K562 (cell line): ENCODE data around the gene NUP50. TPM values are rescaled to one million over a fixed set of nuclear protein-coding genes. Genes with fewer than 3 reads are reported as not detected.
A peak's percentile ranks its signal among the peaks of the same experiment; 100 is the strongest.

Source experiments
- ATAC-seq: fragments of 200-7000 bp; cut with Tn5 transposase; 3 replicates; pipeline ENCODE4 v1.9.1; 2020; ENCODE audit warnings: moderate library complexity
- BruUV-seq: library from RNA; stranded (reverse); fragments of 400-500 nt; replicated peaks from 2 replicates; lab custom pipeline; 2021; lab: Mats Ljungman, UMichigan
- CTCF ChIA-PET: fragments of 300-600 bp; formaldehyde crosslinking; extraction: SDS; loops from one replicate; lab custom pipeline; 2021; ENCODE audit warnings: low intra/inter-chr PET ratio; lab: Yijun Ruan, JAX
- POLR2A ChIA-PET: fragments of 300-600, 350-650 bp; sonication (Branson Sonifier 250); formaldehyde crosslinking; extraction: SDS; loops from one replicate; lab custom pipeline; 2021; ENCODE audit warnings: antibody characterized with exemption, inconsistent platforms; lab: Yijun Ruan, JAX
- DNase-seq, 4 experiments: peaks; one replicate each; pipeline versions ENCODE4 v3.0.0 to v3.0.0-alpha.2; 2011 to 2018; ENCODE audit warnings: low spot score in 3 of 4, mixed read lengths in 3 of 4; ENCODE audit errors: extremely low read depth in 1 of 4
- FAIRE-seq: peaks from 2 replicates; lab custom pipeline; 2011; peaks lifted over from hg19 to GRCh38; lab: Jason Lieb, UNC
- H2AFZ ChIP-seq: 2 replicates; pipeline ENCODE4 v1.6.0; 2011; ENCODE audit warnings: low read depth, low read length, control low read depth, inconsistent platforms
- H3K27ac ChIP-seq: fragments of 200-600 bp; 3 replicates; pipeline ENCODE4 v1.8.0; 2011; ENCODE audit warnings: low read depth, mild to moderate bottlenecking, control low read depth, inconsistent platforms, low read length, moderate library complexity, mixed read lengths; ENCODE audit errors: extremely low read depth
- H3K27me3 ChIP-seq, 2 experiments: fragments of 300-600 bp in 1 of 2; 2 replicates in 1 of 2; 3 replicates in 1 of 2; pipeline versions ENCODE4 v1.6.0 to v1.8.0; 2011; ENCODE audit warnings: inconsistent platforms in 2 of 2, low read length in 2 of 2, mild to moderate bottlenecking in 1 of 2, mixed read lengths in 1 of 2, moderate library complexity in 1 of 2; ENCODE audit not compliant: control insufficient read depth in 2 of 2, insufficient read depth in 2 of 2
- H3K36me3 ChIP-seq: fragments of 300-600 bp; 3 replicates; pipeline ENCODE4 v1.8.0; 2011; ENCODE audit warnings: mild to moderate bottlenecking, low read length, inconsistent platforms; ENCODE audit not compliant: control insufficient read depth, insufficient read depth
- H3K4me1 ChIP-seq, 2 experiments: fragments of 200-600 bp in 1 of 2; replicated peaks in 1 of 2; 2 replicates in 1 of 2; 3 replicates in 1 of 2; pipeline versions ENCODE4 v1.5.1 to v1.8.0; 2011; ENCODE audit warnings: inconsistent platforms in 2 of 2, low read length in 2 of 2, mild to moderate bottlenecking in 1 of 2, mixed read lengths in 1 of 2, moderate library complexity in 1 of 2; ENCODE audit not compliant: control insufficient read depth in 2 of 2, insufficient read depth in 2 of 2
- H3K4me2 ChIP-seq: 2 replicates; pipeline ENCODE4 v1.6.1; 2011; ENCODE audit warnings: low read length, control low read depth, inconsistent platforms, mixed read lengths; ENCODE audit not compliant: insufficient read depth
- H3K4me3 ChIP-seq: fragments of 200-600 bp; sonication (generic), shearing (Covaris generic); 2 replicates; pipeline ENCODE4 v1.5.1; 2016; ENCODE audit warnings: control low read depth, inconsistent platforms
- H3K79me2 ChIP-seq: fragments of 200-600 bp; 3 replicates; pipeline ENCODE4 v1.8.0; 2011; ENCODE audit warnings: low read length, inconsistent platforms; ENCODE audit not compliant: control insufficient read depth, insufficient read depth
- H3K9ac ChIP-seq, 2 experiments: 2 replicates each; pipeline versions ENCODE4 v1.6.0 to v1.6.1; 2011; ENCODE audit warnings: low read depth in 2 of 2, low read length in 2 of 2, control low read depth in 1 of 2, inconsistent platforms in 1 of 2, mild to moderate bottlenecking in 1 of 2, mixed read lengths in 1 of 2; ENCODE audit not compliant: insufficient read depth in 1 of 2
- H3K9me1 ChIP-seq: one replicate; pipeline ENCODE4 v1.6.0; 2011; ENCODE audit warnings: inconsistent platforms, mild to moderate bottlenecking, low read length, moderate library complexity; ENCODE audit not compliant: control insufficient read depth, insufficient read depth
- H3K9me3 ChIP-seq: replicated peaks from 2 replicates; pipeline ENCODE4 v1.5.1; 2011; ENCODE audit warnings: low read depth, low read length, inconsistent platforms; ENCODE audit not compliant: control insufficient read depth, insufficient read depth
- H4K20me1 ChIP-seq: replicated peaks from 2 replicates; pipeline ENCODE4 v1.6.1; 2011; ENCODE audit warnings: low read length, inconsistent platforms, mixed read lengths; ENCODE audit not compliant: control insufficient read depth, insufficient read depth
- ATF2 ChIP-seq: sonication (generic); formaldehyde crosslinking; IDR thresholded peaks from 2 replicates; pipeline ENCODE4 v1.8.1; 2022; ENCODE audit warnings: missing genetic modification reagents
- BDP1 ChIP-seq: IDR thresholded peaks from 3 replicates; pipeline ENCODE4 v1.6.1; 2011; ENCODE audit not compliant: insufficient read length, insufficient read depth
- CCAR2 ChIP-seq: fragments of 200-400 bp; formaldehyde crosslinking; IDR thresholded peaks from 2 replicates; pipeline ENCODE4 v1.6.1; 2017; ENCODE audit warnings: mild to moderate bottlenecking, low read depth, low read length
- FOXK1 ChIP-seq: sonication (generic); formaldehyde crosslinking; IDR thresholded peaks from 2 replicates; pipeline ENCODE4 v1.8.0; 2022; ENCODE audit warnings: missing genetic modification reagents, mild to moderate bottlenecking, borderline replicate concordance
- GABPA ChIP-seq: fragments of 200-800 bp; sonication (Bioruptor generic); conservative IDR thresholded peaks from 2 replicates; pipeline ENCODE4 v1.6.1; 2016; ENCODE audit warnings: low read depth, missing genetic modification characterization, missing compliant biosample characterization
- ILK ChIP-seq: fragments of 450-650 bp; IDR thresholded peaks from 2 replicates; pipeline ENCODE4 v1.6.1; 2016; ENCODE audit warnings: missing genetic modification characterization, low read depth, mild to moderate bottlenecking, missing compliant biosample characterization, moderate library complexity, borderline replicate concordance
- KDM5B ChIP-seq: fragments of 200-600 bp; sonication (generic); IDR thresholded peaks from 2 replicates; pipeline ENCODE4 v1.6.1; 2012; ENCODE audit warnings: low read depth, mild to moderate bottlenecking, moderate library complexity, low read length, control low read depth, inconsistent platforms; ENCODE audit not compliant: insufficient replicate concordance
- NFATC3 ChIP-seq: fragments of 450-650 bp; IDR thresholded peaks from 2 replicates; pipeline ENCODE4 v1.6.1; 2017; ENCODE audit warnings: mild to moderate bottlenecking
- SMARCA4 ChIP-seq: fragments of 450-650 bp; IDR thresholded peaks from 2 replicates; pipeline ENCODE4 v1.6.1; 2016
- SRSF7 ChIP-seq: fragments of 200-400 bp; formaldehyde crosslinking; optimal IDR thresholded peaks from 2 replicates; pipeline ENCODE3; 2017; ENCODE audit warnings: mild to moderate bottlenecking, low read depth, low read length
- TAF1 ChIP-seq: IDR thresholded peaks from 2 replicates; pipeline ENCODE4 v1.6.1; 2011; ENCODE audit warnings: mild to moderate bottlenecking, low read length, moderate library complexity; ENCODE audit not compliant: insufficient read depth, control insufficient read depth, severe bottlenecking; ENCODE audit errors: extremely low read depth
- USF2 ChIP-seq: sonication (generic); formaldehyde crosslinking; IDR thresholded peaks from 2 replicates; pipeline ENCODE4 v1.5.0; 2020; ENCODE audit warnings: missing genetic modification reagents
- ZNF592 ChIP-seq: fragments of 450-650 bp; IDR thresholded peaks from 2 replicates; pipeline ENCODE4 v1.6.1; 2017; ENCODE audit warnings: antibody characterized with exemption, mild to moderate bottlenecking
- ZNF75A ChIP-seq: fragments of 450-650 bp; formaldehyde crosslinking; IDR thresholded peaks from 2 replicates; pipeline ENCODE4 v1.4.0; 2020; ENCODE audit warnings: mild to moderate bottlenecking
- WGBS: fragments of 100-300 bp; shearing (Covaris generic); methylation state at CpG from one replicate; pipeline ENCODE4 v1.1.6; 2016; ENCODE audit warnings: low coverage, mixed read lengths; ENCODE audit not compliant: insufficient coverage; ENCODE audit errors: missing lambda C conversion rate; 5-methylcytosine and 5-hydroxymethylcytosine counted together
- in situ Hi-C: fragments of 300-500 bp; cut with MboI; formaldehyde crosslinking; loops from 4 replicates; pipeline ENCODE4 v1.15.0; 2018; ENCODE audit warnings: inconsistent platforms, mixed read lengths
- intact Hi-C: fragments of 100-400 bp; cut with micrococcal nuclease; formaldehyde crosslinking; loops from 2 replicates; pipeline ENCODE4 v1.14.2; 2022
- polyA plus RNA-seq, 8 experiments: library from polyadenylated mRNA; depleted of rRNA in 4 of 8; stranded (reverse) in 5 of 8; unstranded in 3 of 8; fragments of >200 nt; fragmentation: Nextera tagmentation in 2 of 8; fragmentation: Illumina TruSeq in 1 of 8; extraction: Ambion mirVana in 2 of 8; extraction: Trizol in 1 of 8; gene quantifications; 2 replicates each; pipeline versions ENCODE4 v1.2.1 to v1.2.3, GENCODE V29; 2011 to 2014; ENCODE audit warnings: inconsistent platforms in 1 of 8, missing spikeins in 1 of 8
- total RNA-seq, 7 experiments: library from RNA; depleted of rRNA in 6 of 7; stranded (reverse); fragments of >200 nt in 6 of 7; fragmentation: Illumina TruSeq in 2 of 7; extraction: Trizol in 2 of 7; gene quantifications; 2 replicates each; pipeline versions ENCODE4 v1.2.1 to v1.2.3, GENCODE V29; 2011 to 2021; ENCODE audit warnings: low replicate concordance in 1 of 7
- TF ChIP-seq, protein P1 (sequence below): fragments of 200-800 bp; sonication (Bioruptor generic); IDR thresholded peaks from 2 replicates; pipeline ENCODE4 v1.6.1; 2017; ENCODE audit warnings: missing genetic modification characterization, missing compliant biosample characterization

The NUP50 gene
- total and polyA plus RNA-seq, 9 of the 15 experiments (the other 6 are each of a cell fraction or from before 2014, with no cell fraction given) = 23.8 to 83.7 (median 55.3) TPM

- CTCF ChIA-PET = no interaction called here
- intact Hi-C loops (no loop called here), in situ Hi-C loops (loop anchor here (10.0 kb wide), 2 partner anchors 84 to 1506 kb away; no protein-coding TSS in a partner anchor)
- H3K4me2 ChIP-seq = no peak overlapping the region
- no peaks in the 10 kb centered on the region; the same call in 1 of the 2 replicates for H4K20me1 ChIP-seq
- H3K36me3 ChIP-seq = no peaks in the 10 kb centered on the region
- peaks cover 6% of the 10 kb centered on the region for H3K9me1 ChIP-seq
- no peak for FAIRE-seq
- BruUV-seq = no TSS peak
- POLR2A ChIA-PET = no interaction called here
- no peak overlapping the region; a peak in 1 of 4 replicates for H3K9ac ChIP-seq
- no peak overlapping the region for H3K27ac ChIP-seq
- H3K79me2 ChIP-seq = no peaks in the 10 kb centered on the region
- no peak for DNase-seq
- H2AFZ ChIP-seq = no peak overlapping the region
- 4% methylated on average over 4 of the region's 9 CpGs for WGBS
- H3K4me3 ChIP-seq = no peak overlapping the region
- ATAC-seq = peak; percentile 47; the same call in 2 of the 3 replicates
- H3K27me3 ChIP-seq = no peaks in the 10 kb centered on the region
- H3K4me1 ChIP-seq = peaks cover under 1 to 38% of the 10 kb centered on the region in 2 experiments; a peak in 2 of 5 replicates
- H3K9me3 ChIP-seq = no peaks in the 10 kb centered on the region
- TF ChIP-seq FOXK1 (no peak), SMARCA4 (no peak), KDM5B (no peak), CCAR2 (no peak), NFATC3 (no peak), ZNF75A (no peak), BDP1 (no peak), ZNF592 (no peak), TAF1 (no peak), SRSF7 (no peak), ILK (tag) (no peak), GABPA (tag) (no peak), USF2 (CRISPR knock-in tag) (no peak), ATF2 (CRISPR knock-in tag) (no peak)
- TF ChIP-seq, protein P1, sequence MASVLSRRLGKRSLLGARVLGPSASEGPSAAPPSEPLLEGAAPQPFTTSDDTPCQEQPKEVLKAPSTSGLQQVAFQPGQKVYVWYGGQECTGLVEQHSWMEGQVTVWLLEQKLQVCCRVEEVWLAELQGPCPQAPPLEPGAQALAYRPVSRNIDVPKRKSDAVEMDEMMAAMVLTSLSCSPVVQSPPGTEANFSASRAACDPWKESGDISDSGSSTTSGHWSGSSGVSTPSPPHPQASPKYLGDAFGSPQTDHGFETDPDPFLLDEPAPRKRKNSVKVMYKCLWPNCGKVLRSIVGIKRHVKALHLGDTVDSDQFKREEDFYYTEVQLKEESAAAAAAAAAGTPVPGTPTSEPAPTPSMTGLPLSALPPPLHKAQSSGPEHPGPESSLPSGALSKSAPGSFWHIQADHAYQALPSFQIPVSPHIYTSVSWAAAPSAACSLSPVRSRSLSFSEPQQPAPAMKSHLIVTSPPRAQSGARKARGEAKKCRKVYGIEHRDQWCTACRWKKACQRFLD (CRISPR knock-in tag) = no peak
Measured at GRCh38 chr22:45198463-45198795, 34.7 kb downstream of the NUP50 start.
